ENCODE measurements around the gene PSMB7.

DNA sequence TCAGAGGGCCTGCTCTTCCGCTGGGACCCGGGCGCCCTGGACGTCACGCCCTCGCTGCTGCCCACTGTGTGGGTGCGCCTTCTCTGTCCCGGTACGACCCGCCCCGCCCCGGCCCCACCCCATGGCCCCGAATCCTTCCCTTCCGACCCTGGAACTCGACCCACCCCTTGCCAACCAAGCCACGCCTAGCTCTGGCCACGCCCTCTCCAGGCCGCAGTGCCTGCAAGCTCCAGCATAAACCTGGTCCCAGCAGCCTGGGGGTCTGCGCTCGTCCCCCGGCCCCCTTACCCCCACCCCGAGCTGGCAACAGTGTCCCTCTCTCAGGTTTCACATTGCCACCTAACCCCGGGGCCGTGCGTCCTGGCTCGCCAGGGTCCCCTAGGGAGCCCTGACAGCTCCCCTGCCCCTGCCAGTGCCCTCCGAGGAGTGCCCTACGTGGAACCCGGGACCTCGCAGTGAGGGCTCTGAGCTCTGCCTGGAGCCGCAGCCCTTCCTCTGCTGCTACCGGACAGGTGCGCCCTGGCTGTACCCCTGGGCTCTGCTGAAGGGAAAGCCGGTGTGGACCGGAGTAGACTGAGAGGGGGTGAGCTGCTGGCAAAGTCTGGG lies 38.4 kb upstream of the PSMB7 start:
- TF ChIP-seq, protein P1, sequence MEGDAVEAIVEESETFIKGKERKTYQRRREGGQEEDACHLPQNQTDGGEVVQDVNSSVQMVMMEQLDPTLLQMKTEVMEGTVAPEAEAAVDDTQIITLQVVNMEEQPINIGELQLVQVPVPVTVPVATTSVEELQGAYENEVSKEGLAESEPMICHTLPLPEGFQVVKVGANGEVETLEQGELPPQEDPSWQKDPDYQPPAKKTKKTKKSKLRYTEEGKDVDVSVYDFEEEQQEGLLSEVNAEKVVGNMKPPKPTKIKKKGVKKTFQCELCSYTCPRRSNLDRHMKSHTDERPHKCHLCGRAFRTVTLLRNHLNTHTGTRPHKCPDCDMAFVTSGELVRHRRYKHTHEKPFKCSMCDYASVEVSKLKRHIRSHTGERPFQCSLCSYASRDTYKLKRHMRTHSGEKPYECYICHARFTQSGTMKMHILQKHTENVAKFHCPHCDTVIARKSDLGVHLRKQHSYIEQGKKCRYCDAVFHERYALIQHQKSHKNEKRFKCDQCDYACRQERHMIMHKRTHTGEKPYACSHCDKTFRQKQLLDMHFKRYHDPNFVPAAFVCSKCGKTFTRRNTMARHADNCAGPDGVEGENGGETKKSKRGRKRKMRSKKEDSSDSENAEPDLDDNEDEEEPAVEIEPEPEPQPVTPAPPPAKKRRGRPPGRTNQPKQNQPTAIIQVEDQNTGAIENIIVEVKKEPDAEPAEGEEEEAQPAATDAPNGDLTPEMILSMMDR (IDR thresholded peaks at IDR 0.05), result no peak
- no peak for TF ChIP-seq POLR2A (IDR thresholded peaks at IDR 0.05)
